Calu3 (cell line): ENCODE data around the gene EMC7. TPM values are rescaled to one million over a fixed set of nuclear protein-coding genes. Genes with fewer than 3 reads are reported as not detected.

Experiments used
- BruUV-seq: library from RNA; stranded (reverse); fragments of 400-500 nt; replicated peaks from 2 replicates; lab custom pipeline; 2021; lab: Mats Ljungman, UMichigan
- CTCF ChIA-PET: fragments of 300-600 bp; sonication (Branson Sonifier 250); formaldehyde crosslinking; loops from one replicate; lab custom pipeline; 2022; ENCODE audit warnings: antibody characterized with exemption; lab: Charles Lee
- DNase-seq: peaks from one replicate; pipeline ENCODE4 v3.0.0; 2022
- H3K27ac Mint-ChIP-seq: one replicate; pipeline ENCODE4 v1.8.0; 2022; ENCODE audit warnings: mixed read lengths; ENCODE audit not compliant: unreplicated experiment
- H3K27me3 Mint-ChIP-seq: one replicate; pipeline ENCODE4 v1.8.0; 2022; ENCODE audit warnings: mixed read lengths; ENCODE audit not compliant: unreplicated experiment
- H3K36me3 Mint-ChIP-seq: one replicate; pipeline ENCODE4 v1.8.0; 2022; ENCODE audit warnings: mild to moderate bottlenecking, moderate library complexity, mixed read lengths; ENCODE audit not compliant: insufficient read depth, unreplicated experiment
- H3K4me1 Mint-ChIP-seq: one replicate; pipeline ENCODE4 v1.8.0; 2022; ENCODE audit warnings: mild to moderate bottlenecking, low read depth, mixed read lengths; ENCODE audit not compliant: unreplicated experiment
- H3K4me3 Mint-ChIP-seq: one replicate; pipeline ENCODE4 v1.8.0; 2022; ENCODE audit warnings: mild to moderate bottlenecking, low read depth, moderate library complexity, mixed read lengths; ENCODE audit not compliant: unreplicated experiment
- H3K9me3 Mint-ChIP-seq: one replicate; pipeline ENCODE4 v1.8.0; 2022; ENCODE audit warnings: low read depth, mixed read lengths; ENCODE audit not compliant: unreplicated experiment
- intact Hi-C: fragments of 100-400 bp; cut with micrococcal nuclease; formaldehyde crosslinking; loops from one replicate; pipeline ENCODE4 v1.10.0; 2022; ENCODE audit not compliant: unreplicated experiment
- total RNA-seq: library from RNA; stranded (reverse); gene quantifications from 2 replicates; pipeline ENCODE4 v1.2.3, GENCODE V29; 2022
- TF ChIP-seq, protein P1 (sequence below): fragments of 200-600 bp; IDR thresholded peaks from one replicate; pipeline ENCODE4 v1.8.0; 2022; ENCODE audit warnings: antibody characterized with exemption; ENCODE audit not compliant: unreplicated experiment

EMC7 gene
- total RNA-seq, 1 experiment from 2014 or later, result 34.3 TPM

DNA sequence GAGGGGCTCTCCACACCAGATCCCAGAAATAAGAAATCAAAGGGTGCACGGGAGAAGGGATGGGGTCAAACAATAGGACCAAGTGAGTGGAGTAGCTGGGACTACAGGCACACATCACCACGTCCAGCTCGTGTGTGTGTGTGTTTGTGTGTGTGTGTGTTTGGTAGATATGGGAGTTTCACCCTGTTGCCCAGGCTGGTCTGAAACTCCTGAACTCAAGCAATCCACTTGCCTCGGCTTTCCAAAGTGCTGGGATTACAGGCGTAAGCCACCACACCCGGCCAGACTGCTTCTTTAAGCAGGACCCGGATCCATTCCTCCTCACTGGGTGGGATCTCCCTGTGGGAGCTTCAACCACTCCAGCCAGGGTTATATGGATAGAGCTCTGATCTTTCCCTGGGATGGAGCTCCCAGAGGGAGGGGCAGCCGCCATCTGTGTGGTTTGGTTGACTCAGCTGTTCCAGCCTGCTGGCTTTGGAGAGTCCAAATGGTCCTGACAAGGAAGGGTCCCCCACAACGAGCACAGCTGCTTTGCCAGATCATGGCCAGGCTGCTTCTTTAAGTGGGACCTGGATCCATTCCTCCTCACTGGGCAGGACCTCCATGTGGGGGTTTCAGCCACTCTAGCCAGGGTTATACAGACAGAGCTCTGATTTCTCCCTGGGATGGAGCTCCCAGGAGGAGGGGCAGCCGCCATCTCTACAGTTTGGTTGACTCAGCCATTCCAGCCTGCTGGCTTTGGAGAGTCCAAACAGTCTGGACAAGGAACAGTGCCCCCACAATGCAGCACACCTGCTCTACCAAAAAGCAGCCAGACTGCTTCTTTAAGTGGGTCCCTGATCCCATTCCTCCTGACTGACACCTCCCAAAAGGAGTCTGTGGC is 53.5 kb downstream of the EMC7 start:
- no peak for DNase-seq
- peaks cover 12% of the 10 kb centered on the region for H3K27me3 Mint-ChIP-seq
- intact Hi-C loops, result no loop called here
- TF ChIP-seq, protein P1, sequence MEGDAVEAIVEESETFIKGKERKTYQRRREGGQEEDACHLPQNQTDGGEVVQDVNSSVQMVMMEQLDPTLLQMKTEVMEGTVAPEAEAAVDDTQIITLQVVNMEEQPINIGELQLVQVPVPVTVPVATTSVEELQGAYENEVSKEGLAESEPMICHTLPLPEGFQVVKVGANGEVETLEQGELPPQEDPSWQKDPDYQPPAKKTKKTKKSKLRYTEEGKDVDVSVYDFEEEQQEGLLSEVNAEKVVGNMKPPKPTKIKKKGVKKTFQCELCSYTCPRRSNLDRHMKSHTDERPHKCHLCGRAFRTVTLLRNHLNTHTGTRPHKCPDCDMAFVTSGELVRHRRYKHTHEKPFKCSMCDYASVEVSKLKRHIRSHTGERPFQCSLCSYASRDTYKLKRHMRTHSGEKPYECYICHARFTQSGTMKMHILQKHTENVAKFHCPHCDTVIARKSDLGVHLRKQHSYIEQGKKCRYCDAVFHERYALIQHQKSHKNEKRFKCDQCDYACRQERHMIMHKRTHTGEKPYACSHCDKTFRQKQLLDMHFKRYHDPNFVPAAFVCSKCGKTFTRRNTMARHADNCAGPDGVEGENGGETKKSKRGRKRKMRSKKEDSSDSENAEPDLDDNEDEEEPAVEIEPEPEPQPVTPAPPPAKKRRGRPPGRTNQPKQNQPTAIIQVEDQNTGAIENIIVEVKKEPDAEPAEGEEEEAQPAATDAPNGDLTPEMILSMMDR, result no peak
- H3K36me3 Mint-ChIP-seq, result no peaks in the 10 kb centered on the region
- no peak overlapping the region for H3K4me3 Mint-ChIP-seq
- H3K9me3 Mint-ChIP-seq, result peaks cover 6% of the 10 kb centered on the region
- H3K4me1 Mint-ChIP-seq, result no peaks in the 10 kb centered on the region
- BruUV-seq, result no TSS peak
- CTCF ChIA-PET, result no interaction called here
- no peak overlapping the region for H3K27ac Mint-ChIP-seq

DNA sequence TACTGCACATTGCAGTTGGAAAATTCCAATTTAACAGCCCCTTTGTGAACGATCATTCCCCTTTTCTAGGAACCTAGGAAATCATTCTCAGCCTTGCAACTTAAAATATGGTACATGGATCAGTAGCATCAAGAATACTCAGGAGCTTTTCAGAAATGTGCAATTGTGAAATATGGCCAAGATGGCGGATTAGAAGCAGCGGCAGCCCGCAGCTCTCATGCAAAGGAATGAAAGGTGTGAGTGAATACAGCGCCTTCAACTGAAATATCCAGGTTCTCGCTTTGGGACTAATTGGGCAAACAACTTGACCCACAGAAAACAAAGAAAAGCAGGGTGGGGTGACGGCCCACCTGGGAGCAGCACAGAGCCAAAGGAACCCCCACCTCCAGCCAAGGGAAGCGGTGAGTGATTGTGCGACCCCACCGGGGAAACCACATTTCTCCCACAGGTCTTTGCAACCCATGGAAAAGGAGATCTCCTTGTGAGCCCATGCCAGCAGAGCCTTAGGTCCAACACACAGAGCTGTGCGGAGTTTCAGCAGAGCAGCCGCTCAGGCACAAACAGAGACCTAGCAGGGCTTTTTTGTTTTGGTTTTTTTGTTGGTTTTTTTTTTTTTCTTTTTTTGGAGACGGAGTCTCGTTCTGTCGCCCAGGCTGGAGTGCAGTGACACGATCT is 55.1 kb downstream of the EMC7 start:
- no peak for DNase-seq
- TF ChIP-seq, protein P1, result no peak
- CTCF ChIA-PET, result no interaction called here
- H3K4me3 Mint-ChIP-seq, result no peak overlapping the region
- H3K9me3 Mint-ChIP-seq, result peaks cover 6% of the 10 kb centered on the region
- H3K4me1 Mint-ChIP-seq, result no peaks in the 10 kb centered on the region
- intact Hi-C loops, result no loop called here
- peaks cover 10% of the 10 kb centered on the region for H3K27me3 Mint-ChIP-seq
- H3K36me3 Mint-ChIP-seq, result no peaks in the 10 kb centered on the region
- no peak overlapping the region for H3K27ac Mint-ChIP-seq
- no TSS peak for BruUV-seq

DNA sequence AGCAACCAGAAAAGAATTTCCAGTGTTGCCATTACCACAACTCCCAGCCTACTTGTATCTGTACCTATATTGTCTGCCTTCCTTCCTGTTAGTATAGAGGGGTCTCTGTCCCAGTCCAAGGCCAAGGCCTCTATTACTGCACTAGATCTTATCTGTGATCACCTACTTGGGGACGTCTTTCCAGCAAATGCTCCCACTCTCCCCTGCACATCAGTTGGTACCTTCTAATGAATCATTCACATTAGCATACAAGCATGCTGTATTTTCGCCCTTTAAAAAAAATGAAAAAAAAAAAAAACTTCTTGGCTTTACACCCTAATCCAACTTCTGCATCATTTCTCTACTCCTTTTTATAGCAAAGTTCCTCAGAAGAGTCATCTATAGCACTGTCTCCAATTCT is 57.8 kb downstream of the EMC7 start:
- TF ChIP-seq, protein P1, result no peak
- H3K27me3 Mint-ChIP-seq, result no peaks in the 10 kb centered on the region
- no peaks in the 10 kb centered on the region for H3K36me3 Mint-ChIP-seq
- no peak overlapping the region for H3K4me3 Mint-ChIP-seq
- CTCF ChIA-PET, result no interaction called here
- H3K9me3 Mint-ChIP-seq, result no peaks in the 10 kb centered on the region
- H3K4me1 Mint-ChIP-seq, result peaks cover 7% of the 10 kb centered on the region
- no peak overlapping the region for H3K27ac Mint-ChIP-seq
- no peak for DNase-seq
- no TSS peak for BruUV-seq
- intact Hi-C loops, result no loop called here

DNA sequence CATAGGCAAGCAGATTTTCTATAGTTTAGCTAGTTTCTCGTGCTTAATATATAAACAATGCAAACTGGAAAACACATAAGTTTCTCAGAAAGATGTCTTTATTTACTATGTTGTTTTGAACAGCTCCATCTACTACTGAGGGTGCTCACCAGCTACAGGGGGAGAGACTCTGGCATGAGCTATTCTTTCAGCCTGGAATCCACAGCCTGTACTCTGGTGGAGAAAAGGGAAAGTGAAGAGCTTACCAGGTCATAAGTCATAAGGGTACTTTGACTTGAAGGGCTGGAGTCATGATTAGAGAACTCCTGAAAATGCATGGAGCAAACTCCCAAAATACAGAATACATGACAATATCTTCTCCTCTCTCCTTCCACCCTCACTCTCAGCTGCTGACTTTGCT is 58.3 kb downstream of the EMC7 start:
- BruUV-seq, result no TSS peak
- H3K4me1 Mint-ChIP-seq, result peaks cover 7% of the 10 kb centered on the region
- no peaks in the 10 kb centered on the region for H3K27me3 Mint-ChIP-seq
- no peak overlapping the region for H3K4me3 Mint-ChIP-seq
- no peak overlapping the region for H3K27ac Mint-ChIP-seq
- intact Hi-C loops, result no loop called here
- no peaks in the 10 kb centered on the region for H3K9me3 Mint-ChIP-seq
- TF ChIP-seq, protein P1, result no peak
- peaks cover 1% of the 10 kb centered on the region for H3K36me3 Mint-ChIP-seq
- no peak for DNase-seq
- CTCF ChIA-PET, result no interaction called here
